MM.1S (cell line): Measurements from ENCODE around the gene CEACAM7.

ENCODE experiments used
- DNase-seq: peaks from one replicate; pipeline ENCODE4 v3.0.0-alpha.2; 2015
- H2AFZ ChIP-seq: fragments of 300-600 bp; sonication (generic); 2 replicates; pipeline ENCODE4 v1.6.0; 2016; ENCODE audit warnings: antibody characterized with exemption, low read length
- H3F3A ChIP-seq: fragments of 300-600 bp; sonication (generic); 2 replicates; pipeline ENCODE4 v1.6.1; 2016; ENCODE audit warnings: mild to moderate bottlenecking, antibody characterized with exemption, low read length, moderate library complexity, mixed read lengths; ENCODE audit not compliant: insufficient read depth
- H3K27ac ChIP-seq: fragments of 300-600 bp; sonication (generic); 2 replicates; pipeline ENCODE4 v1.5.1; 2016; ENCODE audit warnings: mild to moderate bottlenecking, low read length
- H3K27me3 ChIP-seq: fragments of 300-600 bp; sonication (generic); replicated peaks from 2 replicates; pipeline ENCODE4 v1.6.0; 2016; ENCODE audit warnings: low read length; ENCODE audit not compliant: insufficient read depth
- H3K36me3 ChIP-seq: fragments of 300-600 bp; sonication (generic); replicated peaks from 2 replicates; pipeline ENCODE4 v1.6.1; 2016; ENCODE audit warnings: mild to moderate bottlenecking, low read length, mixed read lengths; ENCODE audit not compliant: insufficient read depth
- H3K4me1 ChIP-seq: fragments of 300-600 bp; sonication (generic); 2 replicates; pipeline ENCODE4 v1.6.1; 2016; ENCODE audit warnings: low read length, mixed read lengths
- H3K4me2 ChIP-seq: fragments of 300-600 bp; sonication (generic); 2 replicates; pipeline ENCODE4 v1.6.0; 2016; ENCODE audit warnings: low read depth, low read length
- H3K4me3 ChIP-seq: fragments of 300-600 bp; sonication (generic); 2 replicates; pipeline ENCODE4 v1.5.1; 2016; ENCODE audit warnings: low read length, mixed read lengths
- H3K79me2 ChIP-seq: fragments of 300-600 bp; sonication (generic); 2 replicates; pipeline ENCODE4 v1.6.1; 2016; ENCODE audit warnings: mixed run types, low read length, mixed read lengths
- H3K9ac ChIP-seq: fragments of 300-600 bp; sonication (generic); 2 replicates; pipeline ENCODE4 v1.6.1; 2016; ENCODE audit warnings: low read length, mixed read lengths
- H3K9me2 ChIP-seq: fragments of 300-600 bp; sonication (generic); replicated peaks from 2 replicates; pipeline ENCODE4 v1.6.1; 2016; ENCODE audit warnings: mild to moderate bottlenecking, low read length, mixed read lengths; ENCODE audit not compliant: insufficient read depth
- H3K9me3 ChIP-seq: fragments of 300-600 bp; sonication (generic); replicated peaks from 2 replicates; pipeline ENCODE4 v1.6.1; 2016; ENCODE audit warnings: mild to moderate bottlenecking, low read length, mixed read lengths; ENCODE audit not compliant: insufficient read depth
- H4K20me1 ChIP-seq: fragments of 300-600 bp; sonication (generic); 2 replicates; pipeline ENCODE4 v1.6.1; 2016; ENCODE audit warnings: mild to moderate bottlenecking, low read length, moderate library complexity, mixed read lengths; ENCODE audit not compliant: insufficient read depth
- CTCF ChIP-seq: fragments of 300-600 bp; sonication (generic); IDR thresholded peaks from 2 replicates; pipeline ENCODE4 v1.5.1; 2016; ENCODE audit warnings: antibody characterized with exemption, low read length, mixed read lengths
- EZH2 ChIP-seq: fragments of 300-600 bp; sonication (generic); optimal IDR thresholded peaks from 2 replicates; pipeline ENCODE3; 2017; ENCODE audit warnings: low read depth, mild to moderate bottlenecking, antibody characterized with exemption, low read length, mixed read lengths
- EZH2phosphoT487 ChIP-seq: fragments of 300-600 bp; sonication (generic); IDR thresholded peaks from 2 replicates; pipeline ENCODE4 v1.6.1; 2018; ENCODE audit warnings: antibody characterized with exemption, low read length

Gene CEACAM7

GRCh38 chr19:41700381-41701195 is 12.5 kb upstream of the CEACAM7 start:
- TF ChIP-seq CTCF (no peak), EZH2 (no peak), EZH2phosphoT487 (no peak)
- Histone ChIP-seq H3K27me3 (peaks cover 80% of the 10 kb centered on the region), H3K27ac (no peak overlapping the region), H3K36me3 (no peaks in the 10 kb centered on the region), H3K4me2 (no peak overlapping the region), H3K9ac (no peak overlapping the region), H3K9me2 (no peaks in the 10 kb centered on the region), H3K4me1 (no peaks in the 10 kb centered on the region), H4K20me1 (no peaks in the 10 kb centered on the region), H3K9me3 (no peaks in the 10 kb centered on the region), H3F3A (no peaks in the 10 kb centered on the region), H3K79me2 (no peaks in the 10 kb centered on the region), H3K4me3 (no peak overlapping the region), H2AFZ (no peak overlapping the region)
- DNase-seq: no peak

GRCh38 chr19:41699968-41700323 is 11.9 kb upstream of the CEACAM7 start:
- Histone ChIP-seq H3K36me3 (no peaks in the 10 kb centered on the region), H3K27me3 (peaks cover 74% of the 10 kb centered on the region), H3K79me2 (no peaks in the 10 kb centered on the region), H3K4me3 (no peak overlapping the region), H3K4me1 (no peaks in the 10 kb centered on the region), H3K4me2 (no peak overlapping the region), H3K27ac (no peak overlapping the region), H2AFZ (no peak overlapping the region), H3F3A (no peaks in the 10 kb centered on the region), H3K9me3 (no peaks in the 10 kb centered on the region), H4K20me1 (no peaks in the 10 kb centered on the region), H3K9me2 (no peaks in the 10 kb centered on the region), H3K9ac (no peak overlapping the region)
- TF ChIP-seq EZH2: no peak
- TF ChIP-seq EZH2phosphoT487: no peak
- no peak for TF ChIP-seq CTCF
- DNase-seq: no peak

GRCh38 chr19:41699231-41699967 is 11.3 kb upstream of the CEACAM7 start:
- DNase-seq: no peak
- no peaks in the 10 kb centered on the region for H4K20me1 ChIP-seq

More at GRCh38 chr19:41699231-41699967, 11.3 kb upstream of the CEACAM7 start:
- Histone ChIP-seq H3K27ac (no peak overlapping the region), H3K9ac (no peak overlapping the region), H3K79me2 (no peaks in the 10 kb centered on the region), H3K9me3 (no peaks in the 10 kb centered on the region), H3K4me1 (no peaks in the 10 kb centered on the region), H2AFZ (no peak overlapping the region), H3K4me3 (no peak overlapping the region), H3K9me2 (no peaks in the 10 kb centered on the region), H3K36me3 (no peaks in the 10 kb centered on the region), H3K27me3 (peaks cover 68% of the 10 kb centered on the region), H3K4me2 (no peak overlapping the region), H3F3A (no peaks in the 10 kb centered on the region)
- TF ChIP-seq EZH2: no peak
- TF ChIP-seq CTCF: no peak
- TF ChIP-seq EZH2phosphoT487: no peak
